OCI-LY7 (cell line): ENCODE results near the gene RAB31.

Experiments
- CTCF ChIP-seq: fragments of 200-600 bp; sonication (generic); conservative IDR thresholded peaks from 2 replicates; pipeline ENCODE4 v1.5.1; 2014; ENCODE audit warnings: mild to moderate bottlenecking, antibody characterized with exemption, low read length, moderate library complexity, mixed read lengths
- EZH2phosphoT487 ChIP-seq: fragments of 200-600 bp; sonication (generic); IDR thresholded peaks from 2 replicates; pipeline ENCODE4 v1.6.1; 2018; ENCODE audit warnings: low read depth, borderline replicate concordance, mild to moderate bottlenecking, mixed run types, antibody characterized with exemption, low read length, moderate library complexity, mixed read lengths

DNA sequence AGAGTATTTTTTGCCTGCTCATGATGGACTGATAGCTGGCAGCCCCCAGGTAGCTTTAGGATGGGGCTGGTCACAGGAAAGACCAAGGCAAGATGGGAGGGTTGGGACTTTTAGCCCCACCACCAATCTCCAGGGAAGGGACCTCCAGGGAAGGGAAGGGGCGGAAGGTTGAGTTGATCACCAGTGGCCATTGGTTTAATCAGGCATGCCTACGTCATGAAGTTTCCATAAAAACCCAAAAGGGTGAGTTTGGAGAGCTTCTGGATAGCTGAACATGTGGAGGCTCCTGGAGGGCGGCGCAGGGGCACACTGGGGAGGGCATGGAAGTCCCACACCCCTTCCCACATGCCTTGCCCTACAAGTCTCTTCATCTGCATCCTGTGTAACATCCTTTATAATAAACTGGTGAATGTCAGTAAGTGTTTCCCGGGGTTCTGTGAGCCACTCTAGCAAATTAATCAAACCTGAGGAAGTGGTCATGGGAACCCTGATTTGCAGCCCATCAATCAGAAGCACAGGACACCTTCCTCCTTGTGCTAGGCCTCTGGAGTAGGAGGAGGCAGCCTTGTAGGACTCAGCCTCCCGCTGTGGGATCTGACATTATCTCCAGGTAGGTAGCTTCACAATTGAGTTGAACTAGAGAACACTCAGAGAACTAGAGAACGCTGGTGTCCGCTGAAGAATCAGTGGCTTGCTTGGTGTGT lies 30.3 kb downstream of the RAB31 start:
- TF ChIP-seq CTCF (no peak), EZH2phosphoT487 (no peak)
